K562 (cell line): ENCODE results near the gene SUPT3H. TPM values are rescaled to one million over a fixed set of nuclear protein-coding genes. Genes with fewer than 3 reads are reported as not detected.

ENCODE experiments used
- ATAC-seq: fragments of 200-7000 bp; cut with Tn5 transposase; 3 replicates; pipeline ENCODE4 v1.9.1; 2020; ENCODE audit warnings: moderate library complexity
- BruUV-seq: library from RNA; stranded (reverse); fragments of 400-500 nt; replicated peaks from 2 replicates; lab custom pipeline; 2021; lab: Mats Ljungman, UMichigan
- CTCF ChIA-PET: fragments of 300-600 bp; formaldehyde crosslinking; extraction: SDS; loops from one replicate; lab custom pipeline; 2021; ENCODE audit warnings: low intra/inter-chr PET ratio; lab: Yijun Ruan, JAX
- POLR2A ChIA-PET: fragments of 300-600, 350-650 bp; sonication (Branson Sonifier 250); formaldehyde crosslinking; extraction: SDS; loops from one replicate; lab custom pipeline; 2021; ENCODE audit warnings: antibody characterized with exemption, inconsistent platforms; lab: Yijun Ruan, JAX
- DNase-seq, 4 experiments: peaks; one replicate each; pipeline versions ENCODE4 v3.0.0 to v3.0.0-alpha.2; 2011 to 2018; ENCODE audit warnings: low spot score in 3 of 4, mixed read lengths in 3 of 4; ENCODE audit errors: extremely low read depth in 1 of 4
- FAIRE-seq: peaks from 2 replicates; lab custom pipeline; 2011; peaks lifted over from hg19 to GRCh38; lab: Jason Lieb, UNC
- H2AFZ ChIP-seq: 2 replicates; pipeline ENCODE4 v1.6.0; 2011; ENCODE audit warnings: low read depth, low read length, control low read depth, inconsistent platforms
- H3K27ac ChIP-seq: fragments of 200-600 bp; 3 replicates; pipeline ENCODE4 v1.8.0; 2011; ENCODE audit warnings: low read depth, mild to moderate bottlenecking, control low read depth, inconsistent platforms, low read length, moderate library complexity, mixed read lengths; ENCODE audit errors: extremely low read depth
- H3K27me3 ChIP-seq, 2 experiments: fragments of 300-600 bp in 1 of 2; 2 replicates in 1 of 2; 3 replicates in 1 of 2; pipeline versions ENCODE4 v1.6.0 to v1.8.0; 2011; ENCODE audit warnings: inconsistent platforms in 2 of 2, low read length in 2 of 2, mild to moderate bottlenecking in 1 of 2, mixed read lengths in 1 of 2, moderate library complexity in 1 of 2; ENCODE audit not compliant: control insufficient read depth in 2 of 2, insufficient read depth in 2 of 2
- H3K36me3 ChIP-seq: fragments of 300-600 bp; 3 replicates; pipeline ENCODE4 v1.8.0; 2011; ENCODE audit warnings: mild to moderate bottlenecking, low read length, inconsistent platforms; ENCODE audit not compliant: control insufficient read depth, insufficient read depth
- H3K4me1 ChIP-seq, 2 experiments: fragments of 200-600 bp in 1 of 2; replicated peaks in 1 of 2; 2 replicates in 1 of 2; 3 replicates in 1 of 2; pipeline versions ENCODE4 v1.5.1 to v1.8.0; 2011; ENCODE audit warnings: inconsistent platforms in 2 of 2, low read length in 2 of 2, mild to moderate bottlenecking in 1 of 2, mixed read lengths in 1 of 2, moderate library complexity in 1 of 2; ENCODE audit not compliant: control insufficient read depth in 2 of 2, insufficient read depth in 2 of 2
- H3K4me2 ChIP-seq: 2 replicates; pipeline ENCODE4 v1.6.1; 2011; ENCODE audit warnings: low read length, control low read depth, inconsistent platforms, mixed read lengths; ENCODE audit not compliant: insufficient read depth
- H3K4me3 ChIP-seq: fragments of 200-600 bp; sonication (generic), shearing (Covaris generic); 2 replicates; pipeline ENCODE4 v1.5.1; 2016; ENCODE audit warnings: control low read depth, inconsistent platforms
- H3K79me2 ChIP-seq: fragments of 200-600 bp; 3 replicates; pipeline ENCODE4 v1.8.0; 2011; ENCODE audit warnings: low read length, inconsistent platforms; ENCODE audit not compliant: control insufficient read depth, insufficient read depth
- H3K9ac ChIP-seq, 2 experiments: 2 replicates each; pipeline versions ENCODE4 v1.6.0 to v1.6.1; 2011; ENCODE audit warnings: low read depth in 2 of 2, low read length in 2 of 2, control low read depth in 1 of 2, inconsistent platforms in 1 of 2, mild to moderate bottlenecking in 1 of 2, mixed read lengths in 1 of 2; ENCODE audit not compliant: insufficient read depth in 1 of 2
- H3K9me1 ChIP-seq: one replicate; pipeline ENCODE4 v1.6.0; 2011; ENCODE audit warnings: inconsistent platforms, mild to moderate bottlenecking, low read length, moderate library complexity; ENCODE audit not compliant: control insufficient read depth, insufficient read depth
- H3K9me3 ChIP-seq: replicated peaks from 2 replicates; pipeline ENCODE4 v1.5.1; 2011; ENCODE audit warnings: low read depth, low read length, inconsistent platforms; ENCODE audit not compliant: control insufficient read depth, insufficient read depth
- H4K20me1 ChIP-seq: replicated peaks from 2 replicates; pipeline ENCODE4 v1.6.1; 2011; ENCODE audit warnings: low read length, inconsistent platforms, mixed read lengths; ENCODE audit not compliant: control insufficient read depth, insufficient read depth
- ARHGAP35 ChIP-seq: fragments of 450-650 bp; IDR thresholded peaks from 2 replicates; pipeline ENCODE4 v1.6.1; 2018; ENCODE audit not compliant: partially characterized antibody
- DDX20 ChIP-seq: fragments of 450-650 bp; IDR thresholded peaks from 2 replicates; pipeline ENCODE4 v1.6.1; 2016; ENCODE audit warnings: missing genetic modification characterization, low read depth, mild to moderate bottlenecking, missing compliant biosample characterization, moderate library complexity
- GABPB1 ChIP-seq: sonication (generic); formaldehyde crosslinking; IDR thresholded peaks from 2 replicates; pipeline ENCODE4 v1.8.0; 2022; ENCODE audit warnings: mild to moderate bottlenecking, missing genetic modification reagents
- HDAC3 ChIP-seq: fragments of 450-650 bp; IDR thresholded peaks from 2 replicates; pipeline ENCODE4 v1.6.1; 2018; ENCODE audit warnings: borderline replicate concordance, mild to moderate bottlenecking, moderate library complexity; ENCODE audit not compliant: partially characterized antibody
- KAT2B ChIP-seq: IDR thresholded peaks from one replicate; pipeline ENCODE4 v1.6.1; 2012; ENCODE audit warnings: low read depth, mild to moderate bottlenecking, control low read depth, inconsistent platforms, low read length, moderate library complexity
- MCM2 ChIP-seq: fragments of 450-650 bp; IDR thresholded peaks from 2 replicates; pipeline ENCODE4 v1.6.1; 2017; ENCODE audit warnings: low read depth, mild to moderate bottlenecking
- POLR3A ChIP-seq: IDR thresholded peaks from 2 replicates; pipeline ENCODE4 v1.6.1; 2011; ENCODE audit warnings: borderline replicate concordance, mild to moderate bottlenecking, moderate library complexity; ENCODE audit not compliant: insufficient read length, insufficient read depth; ENCODE audit errors: extremely low read depth
- TCFL5 ChIP-seq: fragments of 250-450 bp; sonication (Bioruptor Pico); conservative IDR thresholded peaks from 2 replicates; pipeline ENCODE4 v1.6.1; 2021; ENCODE audit warnings: mild to moderate bottlenecking, moderate library complexity, matching md5 sums
- ZFP36 ChIP-seq: fragments of 150-350 bp; IDR thresholded peaks from 2 replicates; pipeline ENCODE4 v1.6.1; 2018; ENCODE audit warnings: low read length, low read depth; ENCODE audit not compliant: partially characterized antibody
- ZNF695 ChIP-seq: fragments of 450-650 bp; formaldehyde crosslinking; IDR thresholded peaks from 2 replicates; pipeline ENCODE4 v1.4.0; 2020; ENCODE audit warnings: mild to moderate bottlenecking, moderate library complexity
- WGBS: fragments of 100-300 bp; shearing (Covaris generic); methylation state at CpG from one replicate; pipeline ENCODE4 v1.1.6; 2016; ENCODE audit warnings: low coverage, mixed read lengths; ENCODE audit not compliant: insufficient coverage; ENCODE audit errors: missing lambda C conversion rate; 5-methylcytosine and 5-hydroxymethylcytosine counted together
- in situ Hi-C: fragments of 300-500 bp; cut with MboI; formaldehyde crosslinking; loops from 4 replicates; pipeline ENCODE4 v1.15.0; 2018; ENCODE audit warnings: inconsistent platforms, mixed read lengths
- intact Hi-C: fragments of 100-400 bp; cut with micrococcal nuclease; formaldehyde crosslinking; loops from 2 replicates; pipeline ENCODE4 v1.14.2; 2022
- polyA plus RNA-seq, 8 experiments: library from polyadenylated mRNA; depleted of rRNA in 4 of 8; stranded (reverse) in 5 of 8; unstranded in 3 of 8; fragments of >200 nt; fragmentation: Nextera tagmentation in 2 of 8; fragmentation: Illumina TruSeq in 1 of 8; extraction: Ambion mirVana in 2 of 8; extraction: Trizol in 1 of 8; gene quantifications; 2 replicates each; pipeline versions ENCODE4 v1.2.1 to v1.2.3, GENCODE V29; 2011 to 2014; ENCODE audit warnings: inconsistent platforms in 1 of 8, missing spikeins in 1 of 8
- total RNA-seq, 7 experiments: library from RNA; depleted of rRNA in 6 of 7; stranded (reverse); fragments of >200 nt in 6 of 7; fragmentation: Illumina TruSeq in 2 of 7; extraction: Trizol in 2 of 7; gene quantifications; 2 replicates each; pipeline versions ENCODE4 v1.2.1 to v1.2.3, GENCODE V29; 2011 to 2021; ENCODE audit warnings: low replicate concordance in 1 of 7
- TF ChIP-seq, protein P1 (sequence below): fragments of 250-450 bp; sonication (Bioruptor Pico); IDR thresholded peaks from 2 replicates; pipeline ENCODE4 v1.8.0; 2021; ENCODE audit warnings: mild to moderate bottlenecking, moderate library complexity

SUPT3H gene
- total and polyA plus RNA-seq, 9 of the 15 experiments (the other 6 are each of a cell fraction or from before 2014, with no cell fraction given) = 7.2 to 16.3 (median 11.9) TPM

DNA sequence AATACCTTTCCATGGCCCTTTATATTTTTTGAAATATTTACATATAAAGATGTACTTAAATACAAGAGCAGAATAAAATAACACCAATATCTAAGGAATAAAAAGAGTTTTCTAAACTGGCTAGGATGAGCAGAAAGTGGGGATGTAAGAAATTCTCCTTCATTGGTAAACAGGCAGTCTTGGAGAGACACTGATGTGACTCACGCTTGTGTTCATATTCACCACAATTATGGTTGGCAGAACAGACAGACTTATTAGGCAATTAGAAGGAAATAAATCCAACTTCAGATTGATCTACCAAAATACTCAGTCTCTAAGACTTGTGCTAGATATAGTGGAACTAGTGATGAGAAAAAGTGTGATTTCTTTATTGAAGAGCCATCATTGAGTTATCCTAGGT, 526.6 kb downstream of the SUPT3H start:
- no peak overlapping the region for H3K4me3 ChIP-seq
- H2AFZ ChIP-seq = no peak overlapping the region
- ATAC-seq (no peak), FAIRE-seq (no peak), DNase-seq (no peak)
- H3K4me1 ChIP-seq = 0 out of 5 replicates have a peak, but pooled peaks cover 0 to 5% of the 10 kb centered on the region in 2 experiments
- H4K20me1 ChIP-seq = no peaks in the 10 kb centered on the region
- H3K4me2 ChIP-seq = no peak overlapping the region
- no peaks in the 10 kb centered on the region for H3K9me1 ChIP-seq
- POLR2A ChIA-PET = no interaction called here
- H3K27ac ChIP-seq = no peak overlapping the region
- no peaks in the 10 kb centered on the region for H3K27me3 ChIP-seq
- 5% methylated on average over 1 of the region's 1 CpG for WGBS
- H3K79me2 ChIP-seq = no peaks in the 10 kb centered on the region
- in situ Hi-C loops = no loop called here
- TF ChIP-seq, protein P1, sequence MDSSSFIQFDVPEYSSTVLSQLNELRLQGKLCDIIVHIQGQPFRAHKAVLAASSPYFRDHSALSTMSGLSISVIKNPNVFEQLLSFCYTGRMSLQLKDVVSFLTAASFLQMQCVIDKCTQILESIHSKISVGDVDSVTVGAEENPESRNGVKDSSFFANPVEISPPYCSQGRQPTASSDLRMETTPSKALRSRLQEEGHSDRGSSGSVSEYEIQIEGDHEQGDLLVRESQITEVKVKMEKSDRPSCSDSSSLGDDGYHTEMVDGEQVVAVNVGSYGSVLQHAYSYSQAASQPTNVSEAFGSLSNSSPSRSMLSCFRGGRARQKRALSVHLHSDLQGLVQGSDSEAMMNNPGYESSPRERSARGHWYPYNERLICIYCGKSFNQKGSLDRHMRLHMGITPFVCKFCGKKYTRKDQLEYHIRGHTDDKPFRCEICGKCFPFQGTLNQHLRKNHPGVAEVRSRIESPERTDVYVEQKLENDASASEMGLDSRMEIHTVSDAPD = no peak
- TF ChIP-seq DDX20 (tag) (no peak), POLR3A (no peak), GABPB1 (CRISPR knock-in tag) (no peak), ARHGAP35 (no peak), ZFP36 (no peak), MCM2 (no peak), ZNF695 (CRISPR knock-in tag) (no peak), KAT2B (no peak), HDAC3 (no peak), TCFL5 (CRISPR knock-in tag) (no peak)
- H3K9ac ChIP-seq = no peak overlapping the region
- H3K9me3 ChIP-seq = no peaks in the 10 kb centered on the region
- no peaks in the 10 kb centered on the region for H3K36me3 ChIP-seq
- BruUV-seq = no TSS peak
- intact Hi-C loops = no loop called here
- CTCF ChIA-PET = no interaction called here
